Astrocyte of the spinal cord (primary cell): ENCODE results near the gene AOAH.

Experiments
- DNase-seq: peaks from one replicate; pipeline ENCODE4 v3.0.0; 2011; ENCODE audit warnings: low read depth, low spot score
- H3K4me3 ChIP-seq: 2 replicates; pipeline ENCODE4 v1.5.1; 2011; ENCODE audit warnings: low read depth, mild to moderate bottlenecking, low read length, moderate library complexity
- CTCF ChIP-seq: IDR thresholded peaks from 2 replicates; pipeline ENCODE4 v1.5.1; 2012; ENCODE audit warnings: low read depth, mild to moderate bottlenecking, low read length, inconsistent platforms
- in situ Hi-C: cut with HindIII; loops from 2 replicates; pipeline ENCODE4 v1.10.0; 2017; ENCODE audit warnings: low sequenced_read_pairs

Gene AOAH

DNA sequence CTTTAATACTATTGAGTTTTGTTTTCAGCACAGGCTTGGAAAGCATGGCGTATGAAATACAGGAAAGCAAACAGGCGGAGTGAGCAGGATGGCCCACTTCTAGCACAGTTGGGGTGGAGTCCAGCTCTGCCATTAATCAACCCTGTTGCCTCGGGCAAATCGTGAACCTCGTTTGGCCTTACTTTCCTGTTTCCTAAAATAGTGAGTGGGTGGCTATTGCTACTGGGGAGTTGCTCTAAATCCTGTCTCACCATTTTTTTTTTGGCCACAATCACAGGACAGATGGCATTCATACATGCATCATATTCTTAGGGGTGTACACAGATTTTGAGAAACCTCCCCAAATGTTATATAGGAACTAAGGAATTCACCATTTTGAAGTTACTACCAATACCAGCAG is 176.9 kb downstream of the AOAH start:
- in situ Hi-C loops: no loop called here
- TF ChIP-seq CTCF: no peak
- H3K4me3 ChIP-seq: no peak overlapping the region
- no peak for DNase-seq

DNA sequence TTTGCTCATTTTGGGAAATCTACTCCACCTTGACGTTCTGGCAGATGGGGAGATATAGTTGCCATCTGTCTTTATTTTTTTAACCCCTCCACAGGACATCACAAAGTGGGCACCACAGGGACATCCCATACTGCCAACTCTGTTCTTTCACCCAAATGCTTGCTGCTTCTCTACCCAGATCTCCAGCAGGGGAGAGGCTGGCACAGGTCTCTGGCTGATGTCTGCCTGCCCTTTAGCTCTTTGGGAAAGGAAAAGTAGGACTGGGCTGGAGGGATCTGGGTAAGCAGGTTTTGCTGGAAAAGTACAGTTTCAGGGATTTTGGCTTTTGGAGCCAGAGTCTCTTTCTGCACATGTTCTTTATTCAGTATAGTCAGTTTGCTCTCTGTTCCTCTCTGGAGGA is 178.0 kb downstream of the AOAH start:
- TF ChIP-seq CTCF: no peak
- no peak for DNase-seq
- no peak overlapping the region for H3K4me3 ChIP-seq
- in situ Hi-C loops: no loop called here

DNA sequence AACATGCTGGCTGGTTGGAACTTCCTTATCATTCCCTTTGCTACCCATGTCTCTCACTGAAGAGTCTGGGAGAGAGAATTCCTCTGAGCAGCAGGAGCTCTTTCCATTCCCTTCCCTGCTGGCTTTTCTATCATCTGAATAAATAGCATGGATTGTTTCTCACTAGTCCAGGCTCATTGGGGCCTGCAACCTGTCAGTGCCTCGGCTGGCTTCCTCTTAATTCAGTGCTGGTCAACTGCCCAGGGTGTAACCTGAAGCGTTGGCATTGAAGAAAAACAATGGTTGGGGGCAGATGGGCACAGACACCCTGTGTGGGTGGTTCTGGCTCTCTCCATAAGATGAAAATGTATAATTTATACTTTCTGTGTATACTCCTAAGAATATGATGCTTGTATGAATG is 179.0 kb downstream of the AOAH start:
- TF ChIP-seq CTCF: no peak
- in situ Hi-C loops: no loop called here
- no peak overlapping the region for H3K4me3 ChIP-seq
- DNase-seq: no peak

- TF ChIP-seq CTCF: no peak
- no peak overlapping the region for H3K4me3 ChIP-seq
- in situ Hi-C loops: no loop called here
- no peak for DNase-seq
Observed at GRCh38 chr7:36538126-36538525, 186.2 kb downstream of the AOAH start.

- in situ Hi-C loops: no loop called here
- no peak overlapping the region for H3K4me3 ChIP-seq
- TF ChIP-seq CTCF: no peak
- DNase-seq: peak; percentile 41
Observed at GRCh38 chr7:36535866-36536664, 188.2 kb downstream of the AOAH start.

GRCh38 chr7:36533717-36534116 is 190.6 kb downstream of the AOAH start:
- in situ Hi-C loops: no loop called here
- no peak for DNase-seq
- H3K4me3 ChIP-seq: no peak overlapping the region
- no peak for TF ChIP-seq CTCF
